Left hindlimb (tissue), 1 donor: ENCODE measurements around the gene STARD3.

Source experiments
- DNase-seq: peaks from one replicate; pipeline ENCODE4 v3.0.0-alpha.2; 2018

STARD3 gene

GRCh38 chr17:39604911-39605491, 31.9 kb upstream of the STARD3 start:
- DNase-seq: no peak

GRCh38 chr17:39605492-39606433, 31.2 kb upstream of the STARD3 start:
- DNase-seq: no peak

GRCh38 chr17:39606434-39607056, 30.4 kb upstream of the STARD3 start:
- DNase-seq: no peak

- DNase-seq: no peak
These were observed 29.7 kb upstream of the STARD3 start for GRCh38 chr17:39607057-39607850.

GRCh38 chr17:39607851-39608130, 29.2 kb upstream of the STARD3 start, which contains the start of gene NEUROD2:
NEUROD2 (minus strand) TSS chr17:39607920; CDS start chr17:39606599, 1,321 bp downstream.
- no peak for DNase-seq

GRCh38 chr17:39608142-39608981, 28.6 kb upstream of the STARD3 start:
- DNase-seq: no peak

- DNase-seq: no peak
These were observed 27.4 kb upstream of the STARD3 start for GRCh38 chr17:39609416-39610025.

GRCh38 chr17:39611401-39612112, 25.4 kb upstream of the STARD3 start:
- no peak for DNase-seq

GRCh38 chr17:39612291-39612894, 24.6 kb upstream of the STARD3 start:
- no peak for DNase-seq

- DNase-seq: no peak
These were observed 23.9 kb upstream of the STARD3 start for GRCh38 chr17:39612935-39613464.

- no peak for DNase-seq
These were observed 22.3 kb upstream of the STARD3 start for GRCh38 chr17:39614545-39615157.

GRCh38 chr17:39615434-39615833, 21.5 kb upstream of the STARD3 start:
- DNase-seq: no peak

GRCh38 chr17:39617100-39617445, 19.9 kb upstream of the STARD3 start:
- DNase-seq: no peak

- DNase-seq: peak; percentile 70
These were observed 19.3 kb upstream of the STARD3 start for GRCh38 chr17:39617446-39618245.

- peak; percentile 59 for DNase-seq
These were observed 18.6 kb upstream of the STARD3 start for GRCh38 chr17:39618246-39618913.

GRCh38 chr17:39618956-39619785, 17.8 kb upstream of the STARD3 start:
- no peak for DNase-seq

- DNase-seq: no peak
These were observed 17.2 kb upstream of the STARD3 start for GRCh38 chr17:39619786-39620101.
